H1 (cell line): Measurements from ENCODE around the gene PA2G4. TPM values are rescaled to one million over a fixed set of nuclear protein-coding genes. Genes with fewer than 3 reads are reported as not detected.

ENCODE experiments used
- CTCF ChIA-PET: fragments of 300-600 bp; sonication (Branson Sonifier 250); formaldehyde crosslinking; loops from one replicate; lab custom pipeline; 2021; ENCODE audit not compliant: partially characterized antibody; lab: Charles Lee
- POLR2A ChIA-PET: fragments of 300-600 bp; sonication (Branson Sonifier 250); formaldehyde crosslinking; loops from one replicate; lab custom pipeline; 2021; ENCODE audit warnings: inconsistent platforms; ENCODE audit not compliant: partially characterized antibody; lab: Charles Lee
- DNase-seq, 2 experiments: peaks; one replicate each; pipeline versions ENCODE4 v3.0.0 to v3.0.0-alpha.2; 2010 to 2022; ENCODE audit warnings: low spot score in 2 of 2, low read depth in 1 of 2, mixed read lengths in 1 of 2
- FAIRE-seq: peaks from 2 replicates; lab custom pipeline; 2011; peaks lifted over from hg19 to GRCh38; lab: Jason Lieb, UNC
- H2AFZ ChIP-seq: 2 replicates; pipeline ENCODE4 v1.8.1; 2012; ENCODE audit warnings: low read length, inconsistent platforms
- H2AK5ac ChIP-seq: 2 replicates; pipeline ENCODE4 v1.6.1; 2013; ENCODE audit warnings: low read depth, low read length
- H2BK120ac ChIP-seq: replicated peaks from 2 replicates; pipeline ENCODE3; 2013; ENCODE audit warnings: low read depth, low read length, inconsistent platforms
- H2BK12ac ChIP-seq: 2 replicates; pipeline ENCODE4 v1.6.1; 2013; ENCODE audit warnings: low read depth, low read length
- H2BK15ac ChIP-seq: 2 replicates; pipeline ENCODE4 v1.6.1; 2013; ENCODE audit warnings: low read length
- H2BK20ac ChIP-seq: 2 replicates; pipeline ENCODE4 v1.6.1; 2013; ENCODE audit warnings: low read length
- H2BK5ac ChIP-seq: 2 replicates; pipeline ENCODE4 v1.6.1; 2013; ENCODE audit warnings: low read depth, low read length
- H3K14ac ChIP-seq: 2 replicates; pipeline ENCODE4 v1.6.1; 2013; ENCODE audit warnings: inconsistent platforms; ENCODE audit not compliant: insufficient read length
- H3K18ac ChIP-seq: 2 replicates; pipeline ENCODE4 v1.6.1; 2013; ENCODE audit warnings: low read length; ENCODE audit errors: extremely low read depth
- H3K23ac ChIP-seq: 2 replicates; pipeline ENCODE4 v1.6.1; 2013; ENCODE audit warnings: inconsistent platforms; ENCODE audit not compliant: insufficient read length
- H3K23me2 ChIP-seq: 2 replicates; pipeline ENCODE4 v1.6.1; 2013; ENCODE audit warnings: low read depth, low read length
- H3K27ac ChIP-seq: 2 replicates; pipeline ENCODE4 v1.6.1; 2011; ENCODE audit warnings: low read depth, low read length, inconsistent platforms
- H3K27me3 ChIP-seq, 4 experiments: replicated peaks in 1 of 4; 1 replicate in 1 of 4; 2 replicates in 3 of 4; pipeline versions ENCODE4 v1.6.1 to v1.8.1; 2011 to 2013; ENCODE audit warnings: low read length in 3 of 4, mild to moderate bottlenecking in 3 of 4, inconsistent platforms in 2 of 4, mixed read lengths in 2 of 4, moderate library complexity in 1 of 4; ENCODE audit not compliant: control insufficient read depth in 3 of 4, insufficient read depth in 3 of 4; ENCODE audit errors: extremely low read depth in 1 of 4
- H3K36me3 ChIP-seq, 4 experiments: 2 replicates each; pipeline versions ENCODE4 v1.6.1 to v1.8.1; 2011 to 2013; ENCODE audit warnings: mild to moderate bottlenecking in 4 of 4, low read length in 3 of 4, moderate library complexity in 2 of 4, control low read depth in 1 of 4, inconsistent platforms in 1 of 4; ENCODE audit not compliant: insufficient read depth in 4 of 4, control insufficient read depth in 2 of 4
- H3K4ac ChIP-seq: replicated peaks from 2 replicates; pipeline ENCODE3; 2013; ENCODE audit warnings: low read length, low read depth, mixed read lengths, inconsistent platforms; ENCODE audit not compliant: insufficient read length
- H3K4me1 ChIP-seq, 4 experiments: replicated peaks in 1 of 4; 1 replicate in 1 of 4; 2 replicates in 3 of 4; pipeline versions ENCODE4 v1.6.1 to v1.8.1; 2011 to 2013; ENCODE audit warnings: low read length in 3 of 4, inconsistent platforms in 2 of 4, mixed read lengths in 1 of 4; ENCODE audit not compliant: insufficient read depth in 4 of 4, control insufficient read depth in 3 of 4
- H3K4me2 ChIP-seq, 2 experiments: 2 replicates each; pipeline versions ENCODE4 v1.6.1 to v1.8.1; 2011 to 2013; ENCODE audit warnings: low read depth in 2 of 2, low read length in 2 of 2, control low read depth in 1 of 2, inconsistent platforms in 1 of 2, mild to moderate bottlenecking in 1 of 2; ENCODE audit not compliant: insufficient read depth in 1 of 2
- H3K4me3 ChIP-seq, 4 experiments: fragments of 200-600, 300-600 bp in 1 of 4; sonication (generic), shearing (Covaris generic), sonication (Bioruptor Twin) in 1 of 4; 2 replicates each; pipeline versions ENCODE4 v1.5.1 to v1.8.1; 2011 to 2016; ENCODE audit warnings: low read length in 4 of 4, low read depth in 3 of 4, control low read depth in 2 of 4, inconsistent platforms in 2 of 4, mild to moderate bottlenecking in 2 of 4, mixed read lengths in 1 of 4, moderate library complexity in 1 of 4; ENCODE audit not compliant: insufficient read depth in 2 of 4; ENCODE audit errors: extremely low read depth in 1 of 4
- H3K56ac ChIP-seq: replicated peaks from 2 replicates; pipeline ENCODE3; 2013; ENCODE audit warnings: low read depth, mild to moderate bottlenecking, mixed read lengths, low read length, inconsistent platforms; ENCODE audit not compliant: insufficient read length
- H3K79me1 ChIP-seq: 2 replicates; pipeline ENCODE4 v1.6.1; 2013; ENCODE audit warnings: low read depth, low read length, control low read depth
- H3K79me2 ChIP-seq, 2 experiments: 2 replicates each; pipeline versions ENCODE4 v1.6.1 to v1.8.1; 2012 to 2013; ENCODE audit warnings: low read length in 2 of 2, mild to moderate bottlenecking in 2 of 2, inconsistent platforms in 1 of 2; ENCODE audit not compliant: insufficient read depth in 2 of 2, control insufficient read depth in 1 of 2
- H3K9ac ChIP-seq, 4 experiments: replicated peaks in 1 of 4; 1 replicate in 1 of 4; 2 replicates in 3 of 4; pipeline versions ENCODE4 v1.6.1 to v1.8.1; 2011 to 2013; ENCODE audit warnings: low read depth in 3 of 4, low read length in 3 of 4, control low read depth in 2 of 4, mild to moderate bottlenecking in 2 of 4, moderate library complexity in 2 of 4, inconsistent platforms in 1 of 4; ENCODE audit errors: extremely low read depth in 1 of 4
- H3K9me3 ChIP-seq, 2 experiments: 2 replicates each; pipeline versions ENCODE4 v1.6.1 to v1.8.1; 2012 to 2013; ENCODE audit warnings: mild to moderate bottlenecking in 2 of 2, moderate library complexity in 2 of 2, control low read depth in 1 of 2, inconsistent platforms in 1 of 2, low read depth in 1 of 2, low read length in 1 of 2, mixed read lengths in 1 of 2; ENCODE audit not compliant: insufficient read depth in 2 of 2
- H4K20me1 ChIP-seq, 2 experiments: replicated peaks in 1 of 2; 2 replicates each; pipeline versions ENCODE3 to v1.8.1; 2011 to 2013; ENCODE audit warnings: inconsistent platforms in 2 of 2, low read length in 2 of 2, mild to moderate bottlenecking in 1 of 2; ENCODE audit not compliant: insufficient read depth in 2 of 2, control insufficient read depth in 1 of 2
- H4K5ac ChIP-seq: 2 replicates; pipeline ENCODE4 v1.6.1; 2013; ENCODE audit warnings: low read length, low read depth, mixed read lengths, inconsistent platforms; ENCODE audit not compliant: insufficient read length
- H4K8ac ChIP-seq: 2 replicates; pipeline ENCODE4 v1.8.0; 2013; ENCODE audit warnings: mild to moderate bottlenecking, moderate library complexity, low read length, inconsistent platforms; ENCODE audit not compliant: insufficient read depth; ENCODE audit errors: extremely low read depth
- H4K91ac ChIP-seq: replicated peaks from 2 replicates; pipeline ENCODE3; 2013; ENCODE audit warnings: low read length, mixed read lengths, inconsistent platforms; ENCODE audit not compliant: insufficient read length
- ATF2 ChIP-seq: IDR thresholded peaks from 2 replicates; pipeline ENCODE4 v1.6.1; 2012; ENCODE audit warnings: low read length, inconsistent platforms
- CBX8 ChIP-seq: fragments of 300-800, 300-1000 bp; sonication (generic); IDR thresholded peaks from 2 replicates; pipeline ENCODE4 v1.7.1; 2016; ENCODE audit warnings: low read depth, low read length, borderline replicate concordance
- CHD2 ChIP-seq: IDR thresholded peaks from 2 replicates; pipeline ENCODE4 v1.6.1; 2012; ENCODE audit warnings: low read length, improper control_type of control experiment
- EGR1 ChIP-seq: IDR thresholded peaks from 2 replicates; pipeline ENCODE4 v1.6.1; 2011; ENCODE audit warnings: low read depth, low read length, borderline replicate concordance
- POLR2AphosphoS5 ChIP-seq: IDR thresholded peaks from 2 replicates; pipeline ENCODE4 v1.6.1; 2011; ENCODE audit warnings: low read depth, low read length
- RXRA ChIP-seq: IDR thresholded peaks from 2 replicates; pipeline ENCODE4 v1.6.1; 2011; ENCODE audit warnings: low read depth, mild to moderate bottlenecking, low read length, moderate library complexity; ENCODE audit not compliant: insufficient read depth
- TAF1 ChIP-seq: IDR thresholded peaks from 2 replicates; pipeline ENCODE4 v1.6.1; 2011; ENCODE audit warnings: mild to moderate bottlenecking, low read depth, low read length
- TAF7 ChIP-seq: optimal IDR thresholded peaks from 2 replicates; pipeline ENCODE3; 2011; ENCODE audit warnings: low read depth, mild to moderate bottlenecking, inconsistent platforms, low read length, moderate library complexity, borderline replicate concordance
- TCF12 ChIP-seq: IDR thresholded peaks from 2 replicates; pipeline ENCODE4 v1.6.1; 2011; ENCODE audit warnings: low read depth, mild to moderate bottlenecking, low read length
- ZNF274 ChIP-seq: IDR thresholded peaks from 2 replicates; pipeline ENCODE4 v1.7.0; 2012; ENCODE audit warnings: low read length, borderline replicate concordance; ENCODE audit errors: extremely low read depth
- WGBS, 2 experiments: shearing (Covaris generic) in 1 of 2; methylation state at CpG; one replicate each; pipeline versions ENCODE4 v1.1.6 to v1.1.7; 2013 to 2015; ENCODE audit warnings: low lambda C conversion rate in 2 of 2, mixed read lengths in 2 of 2, inconsistent platforms in 1 of 2, low coverage in 1 of 2, missing lambda C conversion rate in 1 of 2; ENCODE audit not compliant: insufficient replicate concordance in 2 of 2, insufficient coverage in 1 of 2, insufficient read length in 1 of 2; ENCODE audit errors: extremely low coverage in 1 of 2, missing lambda C conversion rate in 1 of 2; 5-methylcytosine and 5-hydroxymethylcytosine counted together
- polyA plus RNA-seq, 7 experiments: library from polyadenylated mRNA; depleted of rRNA in 3 of 7; stranded (reverse) in 5 of 7; unstranded in 2 of 7; fragments of >200 nt in 5 of 7; fragments of 200-250 nt in 2 of 7; gene quantifications; 1 replicate in 5 of 7; 2 replicates in 1 of 7; 4 replicates in 1 of 7; pipeline versions ENCODE4 v1.2.1 to v1.2.3, GENCODE V29; 2011 to 2013; ENCODE audit warnings: missing spikeins in 2 of 7, mixed read lengths in 2 of 7
- total RNA-seq: library from RNA; stranded (reverse); fragmentation: NEBNext Ultra II Directional; extraction: Animal tissue kit (Norgen Biotek cat#: 25700); gene quantifications from 2 replicates; pipeline ENCODE4 v1.2.1, GENCODE V29; 2021

Gene PA2G4
- total and polyA plus RNA-seq, 2 of the 8 experiments (the other 6 are each of a cell fraction or from before 2014, with no cell fraction given) = 159 to 242 TPM

- ChIA-PET POLR2A (interaction anchor here (1.1 to 8.9 kb wide), 4 partner anchors 10 to 41 kb away, joined by 4 to 112 read pairs (median 24); partner anchors contain the start of genes PA2G4, RPL41 and ZC3H10), CTCF (interaction anchor here (0.7 to 4.8 kb wide), 11 partner anchors 10 to 90 kb away, joined by 3 to 38 read pairs (median 5); partner anchors contain the start of genes PA2G4 and SUOX)
- TF ChIP-seq EGR1 (no peak), TCF12 (no peak), TAF1 (no peak), RXRA (no peak), ZNF274 (no peak), POLR2AphosphoS5 (no peak), CBX8 (no peak), TAF7 (no peak), CHD2 (no peak), ATF2 (no peak)
Observed at GRCh38 chr12:56086096-56086495, 18.3 kb upstream of the PA2G4 start.

More at GRCh38 chr12:56086096-56086495, 18.3 kb upstream of the PA2G4 start:
- H4K5ac ChIP-seq = no peak overlapping the region
- no peak overlapping the region for H3K14ac ChIP-seq
- no peak overlapping the region for H3K4ac ChIP-seq
- peaks cover 2 to 10% (median 7%) of the 10 kb centered on the region in 4 experiments for H3K4me1 ChIP-seq
- no peak overlapping the region for H4K91ac ChIP-seq
- no peak overlapping the region for H4K8ac ChIP-seq
- 94% methylated on average over 3 of the region's 3 CpGs; no CpG with 5 or more reads in 1 of the 2 experiments for WGBS, 2 experiments
- no peak for FAIRE-seq
- DNase-seq = no peak
- no peak overlapping the region for H2BK5ac ChIP-seq
- peaks cover 2 to 10% of the 10 kb centered on the region in 2 experiments for H4K20me1 ChIP-seq
- no peaks in the 10 kb centered on the region; the same call in 1 of the 2 replicates for H3K23me2 ChIP-seq
- no peak overlapping the region for H3K4me3 ChIP-seq
- no peak overlapping the region for H2BK15ac ChIP-seq
- no peak overlapping the region for H2BK120ac ChIP-seq
- peaks cover 20 to 50% (median 37%) of the 10 kb centered on the region in 4 experiments for H3K36me3 ChIP-seq
- H3K18ac ChIP-seq = no peak overlapping the region
- no peak overlapping the region for H2AFZ ChIP-seq
- no peak overlapping the region for H3K23ac ChIP-seq
- H3K27me3 ChIP-seq = no peaks in the 10 kb centered on the region
- no peak overlapping the region for H3K56ac ChIP-seq
- H3K79me1 ChIP-seq = peaks cover 7% of the 10 kb centered on the region; the same call in 1 of the 2 replicates
- H3K4me2 ChIP-seq = no peak overlapping the region
- H3K9me3 ChIP-seq = no peaks in the 10 kb centered on the region
- no peak overlapping the region for H3K27ac ChIP-seq
- H2BK12ac ChIP-seq = no peak overlapping the region
- no peak overlapping the region for H2AK5ac ChIP-seq
- H3K79me2 ChIP-seq = peaks cover 0 to 24% of the 10 kb centered on the region in 2 experiments; a peak in 2 of 4 replicates
- no peak overlapping the region for H2BK20ac ChIP-seq
- H3K9ac ChIP-seq = no peak overlapping the region
